LHCN-M2 (cell line): ENCODE measurements around the gene SPRED3. TPM values are rescaled to one million over a fixed set of nuclear protein-coding genes. Genes with fewer than 3 reads are reported as not detected.

ENCODE experiments used
- DNase-seq: peaks from one replicate; pipeline ENCODE4 v3.0.0-alpha.2; 2012; ENCODE audit warnings: low read depth
- total RNA-seq: library from RNA; depleted of rRNA; stranded (reverse); fragments of >200 nt; gene quantifications from 2 replicates; pipeline ENCODE4 v1.2.3, GENCODE V29; 2014

SPRED3 gene
- total RNA-seq, 1 experiment from 2014 or later = 6.9 TPM

- DNase-seq = no peak
These were observed 14.6 kb upstream of the SPRED3 start for GRCh38 chr19:38373907-38374331.

GRCh38 chr19:38374332-38375097, 14.0 kb upstream of the SPRED3 start, which contains the start of gene PSMD8:
PSMD8 (plus strand) TSS chr19:38374571; CDS start chr19:38374602, 31 bp downstream.
- peak; percentile 99 for DNase-seq

- no peak for DNase-seq
These were observed 13.4 kb upstream of the SPRED3 start for GRCh38 chr19:38375098-38375493.

- peak; percentile 63 for DNase-seq
These were observed 12.7 kb upstream of the SPRED3 start for GRCh38 chr19:38375748-38376147.

GRCh38 chr19:38376576-38376975, 11.9 kb upstream of the SPRED3 start:
- no peak for DNase-seq

DNA sequence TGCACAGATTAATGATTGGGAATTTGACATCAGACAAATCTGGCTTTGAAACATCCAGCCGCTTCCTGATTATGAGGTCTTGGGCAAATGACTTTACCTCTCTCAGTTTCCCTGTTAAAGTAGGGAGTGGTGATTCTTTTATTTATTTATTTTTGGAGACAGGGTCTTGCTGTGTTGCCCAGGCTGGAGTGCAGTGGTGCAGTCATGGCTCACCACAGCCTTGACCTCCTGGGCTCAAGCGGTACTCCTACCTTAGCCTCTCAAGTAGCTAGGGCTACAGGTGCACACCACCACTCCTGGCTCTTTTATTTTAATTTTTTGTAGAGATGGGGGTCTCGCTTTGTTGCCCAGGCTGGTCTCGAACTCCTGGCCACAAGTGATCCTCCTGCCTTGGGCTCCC, 11.4 kb upstream of the SPRED3 start:
- DNase-seq = no peak

GRCh38 chr19:38378866-38379265, 9.6 kb upstream of the SPRED3 start:
- DNase-seq = no peak

- DNase-seq = no peak
These were observed 7.4 kb upstream of the SPRED3 start for GRCh38 chr19:38381138-38381537.

DNA sequence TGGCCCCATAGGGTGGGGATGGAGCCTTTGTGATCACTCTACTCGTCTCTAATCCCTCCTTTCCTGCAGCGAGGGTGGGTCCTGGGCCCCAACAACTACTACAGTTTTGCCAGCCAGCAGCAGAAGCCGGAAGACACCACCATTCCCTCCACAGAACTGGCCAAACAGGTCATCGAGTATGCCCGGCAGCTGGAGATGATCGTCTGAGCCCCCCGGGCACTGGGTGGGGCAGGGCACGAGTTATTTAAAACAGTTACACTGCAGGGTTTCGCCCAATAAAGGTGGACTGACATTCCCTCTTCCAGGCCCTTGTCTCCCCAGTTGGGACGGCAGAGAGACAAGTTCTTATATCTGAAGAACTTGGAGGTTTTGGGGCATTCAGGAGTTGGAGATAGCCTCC, 5.3 kb upstream of the SPRED3 start:
- no peak for DNase-seq

- no peak for DNase-seq
These were observed 4.8 kb upstream of the SPRED3 start for GRCh38 chr19:38383743-38384142.

GRCh38 chr19:38384209-38385027, 4.1 kb upstream of the SPRED3 start:
- peak; percentile 11 for DNase-seq

DNA sequence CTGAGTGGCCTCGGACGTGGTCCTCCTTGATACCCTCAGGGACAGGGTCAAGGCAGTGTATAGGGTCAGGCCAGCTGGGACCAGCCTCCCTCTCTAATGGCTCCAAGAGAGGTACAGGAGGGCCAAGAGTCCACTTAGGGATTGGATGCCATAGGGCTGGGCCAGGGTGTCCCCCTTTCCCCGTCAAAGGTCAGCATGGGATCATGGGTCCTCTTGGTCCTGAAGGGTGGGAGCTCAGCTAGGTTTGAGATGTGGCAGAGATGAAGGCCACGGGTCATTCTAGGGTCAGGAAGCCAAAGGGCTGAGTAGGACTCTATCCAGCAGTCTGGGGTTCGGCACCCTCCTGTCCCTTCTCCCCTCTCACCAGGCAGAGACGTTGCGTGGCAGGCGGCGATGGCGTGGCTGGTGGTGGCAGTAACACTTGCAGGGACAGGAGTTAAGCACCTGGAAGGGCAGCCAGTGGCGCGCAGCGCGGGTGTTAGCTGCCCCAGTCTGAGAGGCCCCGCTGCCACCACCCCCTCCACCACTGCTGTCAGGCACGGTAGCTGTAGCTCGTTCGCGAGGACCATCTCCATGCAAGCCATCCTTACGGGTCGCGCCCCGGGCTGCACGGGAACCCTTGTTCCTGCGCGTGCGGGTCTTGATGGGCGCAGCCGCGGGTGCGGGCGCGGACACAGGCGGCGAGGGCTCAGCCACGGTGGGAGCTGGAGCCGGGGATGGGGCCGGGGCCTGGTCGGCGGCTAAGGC, 3.3 kb upstream of the SPRED3 start:
- no peak for DNase-seq

DNA sequence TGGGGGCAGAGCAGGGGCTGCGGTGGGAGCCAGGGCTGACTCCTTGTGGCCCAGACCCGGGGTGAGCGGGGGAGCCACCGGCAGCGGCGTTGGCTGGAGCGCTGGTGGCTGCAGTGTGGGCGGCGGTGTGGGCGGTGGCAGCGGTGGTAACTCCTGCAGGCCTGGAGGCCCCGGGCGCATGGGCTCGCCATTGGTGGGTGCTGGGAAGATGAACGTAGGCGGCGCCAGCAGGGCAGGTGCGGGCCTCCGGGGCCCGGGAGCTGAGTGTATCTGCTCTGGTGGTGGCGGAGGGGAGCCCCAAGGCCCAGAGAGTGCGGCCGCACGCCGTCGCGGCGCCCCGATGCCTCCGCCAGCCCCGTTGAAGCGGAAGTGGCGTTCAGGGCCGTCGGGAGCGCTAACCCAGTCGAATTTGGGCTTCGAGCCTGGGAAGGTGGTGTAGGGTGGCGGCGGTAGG, 2.7 kb upstream of the SPRED3 start:
- no peak for DNase-seq

GRCh38 chr19:38386300-38386970, 2.1 kb upstream of the SPRED3 start:
- DNase-seq = no peak

GRCh38 chr19:38386971-38387549, 1.4 kb upstream of the SPRED3 start:
- no peak for DNase-seq

- DNase-seq = peak; percentile 91
These were observed 748 bp upstream of the SPRED3 start, which contains the start of gene GGN for GRCh38 chr19:38387550-38388348. GGN (minus strand) TSS chr19:38388034; CDS start chr19:38387261, 773 bp downstream.

- DNase-seq = peak; percentile 87
These were observed 816 bp downstream of the SPRED3 start for GRCh38 chr19:38389101-38389925.

DNA sequence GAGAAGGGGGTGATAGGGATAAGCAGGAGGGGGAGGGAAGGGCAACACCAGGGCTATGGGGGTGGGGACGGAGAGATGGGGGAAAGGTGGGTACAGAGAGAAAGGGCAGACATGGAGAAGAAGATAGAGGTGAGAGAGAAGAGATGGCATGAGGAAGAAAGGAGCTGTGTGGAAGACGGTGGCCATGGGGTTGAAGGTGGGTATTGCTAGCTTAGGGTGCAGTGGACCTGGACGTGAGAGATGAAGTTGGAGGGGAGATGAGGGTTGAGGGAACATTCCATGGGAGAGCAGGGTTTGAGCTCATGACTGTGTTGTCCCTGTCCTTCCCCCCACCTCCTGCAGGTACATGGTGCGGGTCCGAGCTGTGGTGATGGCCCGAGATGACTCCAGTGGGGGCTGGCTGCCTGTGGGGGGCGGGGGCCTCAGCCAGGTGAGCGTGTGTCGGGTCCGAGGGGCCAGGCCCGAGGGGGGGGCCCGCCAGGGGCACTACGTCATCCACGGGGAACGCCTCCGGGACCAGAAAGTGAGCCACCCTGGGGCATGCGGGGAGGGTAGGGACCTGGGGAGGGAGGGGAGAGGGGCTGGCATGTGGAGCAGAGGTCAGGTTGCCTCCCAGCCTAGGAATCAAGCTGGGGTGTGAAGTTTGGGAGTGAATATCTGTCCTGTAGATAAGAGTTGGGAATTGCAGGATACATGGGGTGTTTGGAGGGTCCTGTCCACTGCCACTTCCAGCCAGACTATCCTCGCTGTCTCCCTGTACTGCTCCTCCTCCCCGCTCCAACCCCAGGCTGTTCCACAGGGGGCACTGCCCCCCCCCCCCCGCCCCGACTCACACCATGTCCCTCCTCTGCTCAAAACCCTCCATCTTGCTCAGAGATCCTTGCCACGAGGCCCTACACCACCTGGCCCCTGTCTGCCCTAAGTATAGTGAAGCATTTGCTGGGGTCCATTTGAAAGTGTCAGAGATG, 1.7 kb downstream of the SPRED3 start:
- DNase-seq = no peak
